GM21381 (cell line): ENCODE results near the gene PTER.

Experiments used
- ATAC-seq: cut with Tn5 transposase; IDR thresholded peaks from one replicate; pipeline ENCODE4 v1.9.1; 2021; ENCODE audit warnings: mild to moderate bottlenecking, moderate library complexity; ENCODE audit not compliant: unreplicated experiment

The PTER gene

DNA sequence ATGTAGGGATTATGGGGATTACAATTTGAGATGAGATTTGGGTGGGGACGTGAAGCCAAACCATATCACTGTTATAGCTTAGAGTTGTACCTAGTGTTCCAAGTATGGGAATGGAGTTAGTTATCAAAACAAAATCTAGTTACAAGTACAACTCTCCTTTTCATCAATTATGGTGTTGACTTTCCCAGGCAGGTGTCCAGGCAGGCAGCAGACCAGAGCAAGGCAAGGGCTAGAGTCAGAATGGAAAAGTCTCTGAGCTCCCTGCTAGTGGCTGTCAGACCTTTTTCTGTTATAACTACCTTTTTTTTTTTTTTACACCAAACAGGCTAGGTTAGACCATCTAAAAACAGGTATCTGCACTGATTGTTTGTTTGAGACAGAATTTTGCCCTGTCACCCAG is 29.2 kb downstream of the PTER start:
- no peak for ATAC-seq

DNA sequence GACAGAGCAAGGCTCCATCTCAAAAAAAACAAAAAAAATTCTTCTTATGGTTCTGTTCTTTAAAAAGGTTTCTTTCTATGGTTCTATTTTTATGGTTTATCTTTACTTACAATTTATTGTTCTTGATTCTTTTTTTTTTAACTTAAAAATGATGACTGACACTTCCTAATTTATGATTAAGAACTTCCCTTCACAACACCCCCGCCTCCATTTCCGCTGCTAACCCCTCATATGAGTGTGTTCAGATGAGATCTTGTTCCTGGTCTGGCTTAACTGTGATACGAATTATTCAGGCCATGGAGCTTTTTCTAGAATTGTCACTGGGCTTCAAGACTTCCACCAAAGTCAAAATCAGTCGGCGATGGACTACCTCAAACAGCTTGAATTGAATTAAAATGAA is 33.9 kb downstream of the PTER start:
- no peak for ATAC-seq

DNA sequence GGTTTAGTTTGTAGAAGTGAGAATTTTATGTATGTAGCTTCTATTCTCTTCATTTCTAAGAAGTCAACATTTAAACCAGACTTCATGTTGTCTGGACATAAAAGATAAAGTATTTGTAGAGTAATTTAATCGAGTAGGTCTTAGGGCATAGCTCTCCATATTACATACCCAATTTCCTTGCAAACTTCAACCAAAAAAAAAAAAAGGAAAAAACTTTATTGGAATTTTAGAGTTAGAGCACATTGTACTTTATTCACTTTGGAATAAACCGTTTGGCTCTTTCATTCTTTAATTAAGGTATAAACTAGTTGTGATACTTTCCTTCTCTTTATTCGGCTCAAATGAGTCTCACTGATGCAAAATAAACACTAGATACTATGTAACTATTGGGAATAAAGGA is 36.0 kb downstream of the PTER start:
- no peak for ATAC-seq

DNA sequence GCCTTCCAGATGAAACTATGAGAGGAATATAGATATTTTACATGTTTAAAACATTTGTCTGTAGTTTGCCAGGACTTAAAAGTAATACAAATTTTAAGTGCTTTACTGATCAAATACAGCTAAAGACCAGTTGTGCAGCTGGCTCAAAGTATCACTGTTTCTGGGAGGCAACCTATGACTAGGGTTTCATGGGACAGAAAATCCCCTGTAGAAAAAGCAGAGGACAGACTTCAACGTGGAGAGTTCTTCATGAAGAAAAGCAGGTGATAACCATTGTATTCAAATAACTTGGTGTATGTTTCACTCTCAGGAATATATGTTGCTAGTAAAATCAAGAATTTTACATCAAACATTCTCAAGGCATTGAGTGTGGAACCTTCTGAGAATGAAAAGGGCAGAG is 40.9 kb downstream of the PTER start:
- no peak for ATAC-seq

DNA sequence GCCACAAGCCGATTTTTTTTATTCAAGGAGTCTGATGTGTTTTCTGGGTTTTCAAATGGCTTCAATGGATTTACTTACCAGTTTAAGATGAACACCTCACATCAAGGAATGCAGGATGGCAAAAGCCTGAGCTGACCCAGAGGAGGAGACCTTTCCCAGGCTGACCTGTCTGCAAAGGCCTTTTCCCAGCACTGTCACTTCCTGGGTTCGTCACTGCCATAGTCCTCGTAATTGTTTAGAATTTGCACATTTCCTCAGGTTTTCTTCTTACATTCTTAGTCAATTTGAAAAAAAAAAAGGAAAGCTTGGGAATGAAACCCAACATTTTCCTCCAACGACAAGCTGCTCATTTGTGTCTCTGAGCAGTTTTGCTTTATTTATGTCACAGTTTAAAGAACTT is 42.0 kb downstream of the PTER start:
- no peak for ATAC-seq

DNA sequence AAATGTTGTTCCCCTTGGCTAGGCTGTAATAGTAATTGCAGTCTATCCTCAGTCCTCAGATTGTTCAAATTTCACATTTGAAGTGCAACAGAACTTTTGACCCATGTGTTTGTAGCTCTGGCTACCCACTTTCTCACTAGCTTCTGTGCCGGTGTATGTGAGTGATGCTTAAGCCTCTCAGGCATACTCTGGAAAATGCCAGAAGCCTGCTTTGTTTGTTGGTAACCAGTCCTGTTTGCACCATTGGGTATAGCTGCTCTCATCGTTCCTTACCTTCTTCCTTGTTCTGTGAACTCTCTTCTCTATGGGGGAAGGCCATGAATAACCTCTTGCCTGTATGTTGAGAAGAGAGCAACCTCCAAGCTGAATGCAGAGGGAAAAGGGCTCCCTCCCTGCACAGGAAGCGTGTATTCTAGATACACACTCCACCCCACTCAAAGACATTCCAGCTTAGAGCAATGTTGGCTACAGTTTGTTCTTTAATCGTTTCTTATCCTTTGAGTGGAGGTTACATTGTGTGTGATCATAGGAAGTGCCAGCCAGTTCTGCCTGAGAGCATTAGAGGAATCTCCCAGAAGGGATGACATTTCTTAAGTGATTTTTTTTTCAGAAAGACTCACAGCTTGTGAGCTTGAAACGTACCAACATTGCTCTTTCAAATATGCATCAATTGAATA is 44.4 kb downstream of the PTER start:
- ATAC-seq = no peak

DNA sequence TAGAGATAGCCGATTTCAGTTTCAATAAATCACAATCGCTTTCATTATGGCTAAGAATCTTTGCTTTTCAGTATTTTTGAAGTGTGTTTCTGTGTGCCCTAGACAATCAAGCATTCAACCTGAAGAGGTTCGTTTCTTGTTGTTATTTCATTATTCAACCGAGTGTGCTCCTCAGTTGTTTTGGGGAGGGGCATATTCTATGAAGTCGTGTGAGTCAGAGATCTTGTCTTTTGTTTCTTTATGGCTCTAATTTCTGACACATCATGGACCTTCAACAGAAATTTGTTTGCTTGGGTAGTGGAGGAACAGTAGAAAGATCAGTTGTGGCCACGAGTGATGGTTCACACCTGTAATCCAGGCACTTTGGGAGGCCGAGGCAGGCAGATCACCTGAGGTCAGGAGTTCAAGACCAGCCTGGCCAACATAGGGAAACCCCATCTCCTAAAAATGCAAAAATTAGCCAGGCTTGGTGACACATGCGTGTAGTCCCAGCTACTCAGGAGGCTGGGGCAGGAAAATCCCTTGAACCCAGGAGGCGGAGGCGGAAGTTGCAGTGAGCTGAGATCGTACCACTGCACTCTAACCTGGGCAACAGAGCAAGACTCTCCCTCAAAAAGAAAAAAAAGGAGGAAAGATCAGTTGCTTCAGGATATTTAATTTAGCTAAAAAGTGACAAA is 46.6 kb downstream of the PTER start:
- ATAC-seq = no peak

DNA sequence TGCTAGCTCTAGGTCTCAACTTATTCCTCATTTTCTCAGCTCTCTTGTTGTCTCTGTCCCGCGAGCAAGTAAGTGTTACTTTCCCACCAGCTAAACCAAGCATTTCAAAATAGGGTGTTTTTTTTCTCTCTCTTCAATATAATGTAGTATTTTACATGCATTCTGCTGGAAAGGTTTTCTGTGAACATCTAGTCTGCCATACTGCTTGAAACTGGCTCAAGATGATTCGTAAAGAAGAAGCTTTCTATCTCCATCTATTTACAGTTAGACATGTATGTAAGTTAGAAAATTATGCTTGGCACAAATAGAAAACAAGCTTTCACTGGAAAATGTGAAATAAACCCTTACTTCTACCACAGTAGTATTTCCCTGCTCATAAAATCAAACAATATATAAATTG is 53.7 kb downstream of the PTER start:
- no peak for ATAC-seq

DNA sequence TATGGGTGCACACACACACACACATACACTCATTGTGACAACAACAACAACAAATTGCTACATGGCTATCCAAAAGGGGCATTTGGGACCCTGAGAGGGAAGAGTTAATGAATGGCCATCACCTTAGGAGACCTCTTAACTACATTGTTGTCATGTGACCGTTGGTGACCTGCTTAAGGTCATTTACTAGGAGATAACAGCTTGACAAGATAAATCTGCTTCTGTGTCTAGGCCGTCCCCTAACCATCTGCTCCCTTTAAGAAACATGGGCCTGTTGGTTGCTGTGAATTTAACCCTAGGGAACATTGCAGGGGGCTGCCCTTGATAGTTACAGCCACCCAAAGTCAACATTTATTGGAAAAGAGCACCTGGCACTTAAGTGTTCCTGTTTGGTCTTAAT is 55.1 kb downstream of the PTER start:
- ATAC-seq = no peak

DNA sequence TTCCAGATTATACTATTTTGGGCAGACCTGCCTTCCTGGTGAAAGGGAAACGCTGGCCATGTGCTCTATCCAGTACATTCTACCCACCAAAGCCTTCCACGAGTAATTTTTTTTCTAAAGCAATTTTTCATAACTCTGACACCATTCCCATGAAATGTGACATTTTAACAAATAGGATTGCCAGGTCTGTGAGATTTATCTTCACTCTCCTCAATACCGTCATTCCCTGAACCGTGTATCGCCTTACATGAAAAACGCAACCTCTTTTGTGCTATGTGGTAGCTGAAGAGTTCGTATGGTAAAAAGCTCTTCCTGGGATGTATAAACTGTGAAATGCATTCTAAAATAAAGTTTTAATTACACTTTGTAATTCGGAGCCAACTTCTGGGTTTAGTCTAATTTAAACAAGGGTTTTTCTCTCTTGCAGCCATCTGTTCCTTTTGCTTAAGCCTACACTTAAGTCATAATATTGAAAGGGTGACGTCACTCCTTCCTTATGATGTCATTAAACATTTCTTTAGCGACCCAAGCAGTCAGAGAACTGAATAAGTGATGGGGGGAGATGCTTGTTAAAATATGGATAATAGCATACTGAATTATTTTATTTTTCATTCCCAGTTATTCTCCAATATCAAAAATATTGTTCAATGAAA is 57.2 kb downstream of the PTER start:
- ATAC-seq = no peak

DNA sequence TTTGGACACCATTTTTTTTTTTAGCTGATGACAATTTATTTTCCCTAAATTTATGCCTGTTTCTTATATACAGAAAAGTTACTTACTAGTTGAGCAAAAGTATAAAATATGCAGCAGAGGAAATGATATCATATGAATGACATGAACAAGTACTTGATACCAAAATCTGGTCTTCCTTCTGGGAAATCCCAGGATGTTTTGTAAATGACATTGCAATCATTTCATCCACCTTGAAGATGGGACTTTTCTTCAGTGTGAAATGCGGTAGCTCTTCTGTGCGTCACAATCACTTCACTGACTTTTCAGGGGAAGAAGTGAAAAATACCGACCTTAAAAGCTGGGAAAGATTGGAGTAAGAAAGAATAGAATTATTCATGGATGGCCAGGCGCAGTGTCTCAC is 61.1 kb downstream of the PTER start:
- no peak for ATAC-seq

DNA sequence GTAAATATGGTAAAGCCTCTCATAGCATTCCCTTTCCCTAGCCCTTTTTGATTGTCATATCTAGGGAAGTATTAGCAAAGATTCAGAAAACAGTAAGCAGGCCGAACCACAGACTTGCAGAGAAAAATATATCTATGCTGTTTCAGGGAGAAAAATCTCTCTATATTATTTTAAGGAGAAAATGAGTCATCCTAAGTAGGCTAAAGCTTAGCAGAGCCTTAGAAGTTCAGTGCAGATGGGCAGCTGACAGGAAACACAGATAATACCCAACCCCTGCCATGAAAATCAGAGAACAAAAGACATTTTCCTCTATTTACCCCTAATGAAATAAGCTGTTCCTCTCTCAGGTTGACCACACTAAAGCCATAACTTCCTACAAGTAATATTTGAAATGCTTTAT is 68.4 kb downstream of the PTER start:
- no peak for ATAC-seq

DNA sequence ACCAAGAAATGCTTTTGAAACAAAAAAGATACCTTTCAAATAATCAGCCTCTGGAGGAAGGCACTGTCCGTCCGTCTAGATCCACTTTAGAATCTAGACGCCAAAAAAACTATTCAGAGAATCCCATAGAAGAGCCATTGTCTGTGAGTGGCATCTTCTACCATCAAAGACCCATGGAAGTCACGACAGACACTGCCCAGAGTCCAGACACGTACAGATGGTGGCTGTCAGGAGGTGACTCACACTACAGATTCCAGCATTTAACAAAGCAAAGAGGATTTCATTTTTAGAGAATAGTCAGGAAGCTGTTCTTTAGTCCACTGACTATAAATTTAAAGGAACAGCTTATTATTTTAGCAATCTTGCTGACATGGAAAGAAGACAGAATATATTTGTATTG is 73.2 kb downstream of the PTER start:
- no peak for ATAC-seq

DNA sequence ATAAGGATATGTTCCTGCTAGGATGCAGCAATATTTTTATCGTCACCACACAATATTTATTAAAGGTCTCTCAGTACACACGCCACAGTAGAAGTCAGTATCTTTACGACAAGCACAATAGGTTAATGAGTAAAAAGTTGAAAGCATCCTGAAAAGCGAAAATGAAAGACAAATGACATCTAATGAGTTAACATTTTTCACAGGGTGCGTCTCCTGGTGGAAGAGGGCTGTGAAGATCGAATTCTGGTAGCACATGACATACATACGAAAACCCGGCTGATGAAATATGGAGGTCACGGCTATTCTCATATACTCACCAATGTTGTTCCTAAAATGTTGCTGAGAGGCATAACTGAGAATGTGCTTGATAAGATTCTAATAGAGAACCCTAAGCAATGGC is 74.0 kb downstream of the PTER start:
- ATAC-seq = no peak

DNA sequence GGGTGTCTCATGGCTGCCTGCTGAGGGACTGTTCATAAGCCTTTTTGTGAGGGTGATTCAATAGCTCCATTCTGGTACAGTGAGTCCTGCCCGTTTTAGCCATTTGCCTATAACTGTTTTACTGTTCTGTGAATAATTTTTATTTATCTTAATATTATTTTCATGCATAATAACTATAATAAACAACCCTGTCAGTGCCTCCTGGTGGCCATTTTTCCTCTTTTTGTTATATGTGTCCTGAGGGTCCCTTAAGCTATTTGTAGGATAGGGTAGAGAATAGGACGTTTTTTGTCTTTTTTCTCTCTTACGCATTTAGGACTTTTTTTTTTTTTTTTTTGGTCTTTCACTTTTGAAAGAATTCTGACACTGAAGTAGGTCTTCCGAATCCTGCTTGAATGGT is 82.0 kb downstream of the PTER start:
- ATAC-seq = no peak

DNA sequence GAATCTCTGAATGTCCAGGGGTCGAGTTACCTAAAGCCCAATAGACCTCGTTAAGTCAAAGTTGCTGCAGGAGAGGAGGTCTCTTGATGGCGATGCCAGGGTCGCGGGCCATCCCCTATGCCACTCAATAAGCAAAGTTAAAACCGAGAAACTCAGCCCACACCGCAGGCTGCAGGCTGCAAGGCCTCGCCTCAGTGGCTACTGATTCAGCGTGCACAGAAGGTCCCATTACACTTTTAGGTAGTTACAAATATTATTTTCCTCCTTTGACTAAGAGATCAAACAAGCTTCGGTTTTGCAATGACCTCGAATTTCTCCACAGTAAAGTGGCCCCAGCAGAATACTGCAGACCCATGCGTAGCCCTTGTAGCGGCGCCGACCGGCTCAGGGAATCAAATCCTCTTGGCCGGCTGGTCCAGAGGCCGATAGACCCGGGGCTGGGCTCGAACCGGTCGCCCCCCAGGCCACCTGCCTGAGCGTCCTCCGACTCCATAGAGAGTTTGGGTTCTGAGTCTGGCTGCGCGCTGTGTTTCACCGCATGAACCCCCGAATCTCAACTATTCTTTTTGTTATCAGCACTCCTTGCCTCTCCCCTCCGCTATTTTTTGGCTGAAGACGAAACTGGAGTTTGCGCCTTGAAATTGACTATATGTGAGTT is 82.6 kb downstream of the PTER start:
- ATAC-seq = peak; percentile 53

DNA sequence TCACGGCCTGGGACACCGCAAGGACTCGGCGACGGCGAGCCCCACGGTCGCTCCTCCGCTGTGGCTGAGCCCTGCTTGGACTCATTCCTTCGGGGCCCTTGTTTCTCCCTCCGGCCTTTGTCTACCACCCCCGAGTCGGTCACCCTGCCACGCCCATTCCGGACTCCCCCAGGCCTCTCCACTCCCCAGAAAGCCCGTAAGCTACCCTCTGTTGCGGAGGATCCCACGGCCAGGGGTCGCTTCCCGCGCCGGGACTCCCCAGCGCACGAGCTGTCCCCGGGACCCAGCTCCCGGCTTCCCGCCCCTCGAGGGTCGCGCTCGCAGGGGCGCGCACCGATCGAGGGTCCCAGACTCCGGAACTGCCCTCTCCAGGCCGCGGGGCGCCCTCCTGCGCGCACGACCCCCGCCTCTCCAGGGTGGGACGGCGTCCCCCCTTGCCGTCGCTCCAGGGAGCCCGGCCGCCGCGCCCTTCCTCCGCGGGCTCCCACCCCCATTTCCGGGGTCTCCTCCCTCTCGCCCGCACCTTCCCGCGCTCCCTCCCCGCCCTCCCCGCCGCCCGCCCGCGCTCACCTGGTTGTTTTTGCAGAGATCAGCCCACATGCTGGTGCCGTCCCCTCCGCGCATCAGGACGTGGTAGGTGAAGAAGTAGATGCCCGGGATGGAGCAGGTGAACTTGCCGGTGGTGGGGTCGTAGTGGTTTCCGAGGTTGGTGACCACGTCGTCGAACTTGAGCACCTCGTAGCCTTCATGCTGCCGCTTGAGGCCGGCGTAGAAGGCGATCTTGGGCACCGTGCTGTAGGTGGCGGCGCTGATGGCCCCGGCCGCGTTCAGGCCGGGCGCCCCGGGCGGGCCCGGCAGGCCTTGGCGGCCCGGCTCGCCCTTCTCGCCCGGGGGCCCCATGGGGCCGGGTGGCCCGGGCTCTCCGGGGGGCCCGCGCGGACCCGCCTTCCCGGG is 83.4 kb downstream of the PTER start:
- ATAC-seq = peak; percentile 35

DNA sequence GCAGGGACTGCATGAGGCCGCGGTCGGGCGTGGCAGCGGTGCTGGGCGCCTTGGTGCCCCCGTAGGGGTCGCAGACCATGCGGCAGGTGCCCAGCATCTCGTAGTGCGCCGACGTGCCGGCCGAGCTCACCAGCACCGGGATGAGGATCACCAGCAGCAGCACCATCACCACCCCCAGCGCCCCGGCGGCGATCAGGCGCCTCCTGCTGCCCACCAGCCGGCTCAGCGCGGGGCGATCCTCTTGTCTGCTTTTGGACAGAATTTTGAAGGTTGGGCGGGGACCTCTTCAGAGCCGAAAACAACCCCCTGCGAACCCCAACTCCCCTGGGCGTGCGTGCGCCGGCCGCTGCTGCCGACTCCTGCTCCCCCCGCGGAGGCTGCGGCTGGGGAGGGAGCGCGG is 84.1 kb downstream of the PTER start:
- ATAC-seq = peak; percentile 50

DNA sequence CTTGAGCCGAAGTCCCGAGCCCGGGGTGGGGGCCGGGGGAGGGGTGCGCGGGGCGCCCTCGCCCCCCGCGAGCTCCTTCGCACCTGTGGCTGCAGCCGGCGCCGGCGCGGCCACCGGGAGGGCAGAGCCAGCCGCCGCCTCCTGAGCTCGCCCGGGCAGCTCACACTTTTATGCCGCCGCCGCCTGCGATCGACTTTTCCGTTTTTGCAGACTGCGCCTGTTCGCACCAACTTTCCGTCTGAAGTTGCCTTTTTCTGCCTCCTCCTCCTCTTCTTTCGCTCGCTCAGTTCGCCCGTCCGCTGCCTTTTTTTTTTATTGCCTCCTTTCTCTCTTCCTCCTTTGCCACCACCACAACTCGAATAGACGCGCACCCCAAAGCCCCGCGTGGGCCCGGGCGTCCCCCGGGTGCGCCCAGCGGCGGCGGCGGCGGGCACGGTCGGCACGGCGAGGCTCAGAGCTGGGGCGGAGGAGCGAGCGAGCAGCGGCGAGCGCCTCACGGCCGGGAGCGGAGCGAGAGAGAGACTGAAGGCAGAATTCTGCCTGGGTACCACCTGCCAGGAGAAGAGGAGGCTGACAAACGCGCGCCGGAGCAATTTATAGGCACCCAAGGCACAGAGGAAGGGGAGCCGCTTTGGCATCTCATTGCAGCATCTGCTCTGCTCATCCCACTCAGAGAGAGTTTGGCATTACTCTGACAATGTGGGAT is 84.7 kb downstream of the PTER start, which contains the start of gene C1QL3:
C1QL3 (minus strand) TSS at position 569 of the 706 bp plus-strand sequence. CDS start 814 bp downstream, outside the sequence.
- ATAC-seq = peak; percentile 15

DNA sequence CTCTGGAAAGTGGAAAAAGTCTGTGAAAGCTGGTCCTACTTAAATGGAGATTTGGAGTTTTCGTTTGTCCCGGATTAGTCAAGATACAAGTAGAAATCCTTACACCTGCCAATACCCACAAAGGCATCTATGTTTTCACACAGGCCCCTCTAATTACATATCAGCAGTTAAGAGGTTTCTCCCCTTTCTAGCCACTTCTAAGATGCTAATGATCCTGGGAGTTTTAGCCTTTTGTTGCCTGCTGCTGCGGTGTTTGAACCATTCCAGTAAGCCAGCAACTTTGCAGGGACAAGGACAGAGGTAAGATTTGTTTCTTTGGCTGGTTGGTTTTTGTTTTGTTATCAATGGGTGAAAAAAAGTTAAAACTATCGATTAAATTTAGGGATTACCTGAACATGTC is 90.6 kb downstream of the PTER start:
- no peak for ATAC-seq
